Caki2 (cell line): ENCODE measurements around the gene PPIL1. TPM values are rescaled to one million over a fixed set of nuclear protein-coding genes. Genes with fewer than 3 reads are reported as not detected.

Source experiments
- DNase-seq: peaks from one replicate; pipeline ENCODE4 v3.0.0-alpha.2; 2015; ENCODE audit warnings: low read depth
- in situ Hi-C: cut with HindIII; loops from 2 replicates; pipeline ENCODE4 v1.10.0; 2016; ENCODE audit warnings: low sequenced_read_pairs, low pct_unique_long_range_greater_than_20kb, mixed read lengths
- total RNA-seq: library from RNA; depleted of rRNA; stranded (reverse); fragments of >200 nt; shearing (Covaris generic); gene quantifications from 2 replicates; pipeline ENCODE4 v1.2.3, GENCODE V29; 2014; ENCODE audit warnings: low replicate concordance

Gene PPIL1
- total RNA-seq, 1 experiment from 2014 or later, result 47.4 TPM

GRCh38 chr6:36844232-36845170, 30.1 kb downstream of the PPIL1 start:
- in situ Hi-C loops, result no loop called here
- DNase-seq, result no peak

GRCh38 chr6:36843170-36843569, 31.4 kb downstream of the PPIL1 start:
- no peak for DNase-seq
- in situ Hi-C loops, result no loop called here

- in situ Hi-C loops, result no loop called here
- no peak for DNase-seq
These were observed 32.8 kb downstream of the PPIL1 start for GRCh38 chr6:36841756-36842155.

GRCh38 chr6:36840432-36841403, 33.9 kb downstream of the PPIL1 start:
- in situ Hi-C loops, result no loop called here
- no peak for DNase-seq

- in situ Hi-C loops, result no loop called here
- no peak for DNase-seq
These were observed 34.7 kb downstream of the PPIL1 start for GRCh38 chr6:36839749-36840431.

GRCh38 chr6:36838896-36839748, 35.5 kb downstream of the PPIL1 start, which contains the start of gene CPNE5:
CPNE5 (minus strand) TSS chr6:36839444; CDS start chr6:36839377, 67 bp downstream.
- no peak for DNase-seq
- in situ Hi-C loops, result no loop called here

GRCh38 chr6:36837686-36838085, 36.9 kb downstream of the PPIL1 start:
- in situ Hi-C loops, result no loop called here
- no peak for DNase-seq

GRCh38 chr6:36837022-36837339, 37.6 kb downstream of the PPIL1 start:
- no peak for DNase-seq
- in situ Hi-C loops, result no loop called here

GRCh38 chr6:36836111-36837021, 38.2 kb downstream of the PPIL1 start:
- no peak for DNase-seq
- in situ Hi-C loops, result no loop called here

- in situ Hi-C loops, result no loop called here
- no peak for DNase-seq
These were observed 39.8 kb downstream of the PPIL1 start for GRCh38 chr6:36834576-36835341.

- in situ Hi-C loops, result no loop called here
- no peak for DNase-seq
These were observed 41.3 kb downstream of the PPIL1 start for GRCh38 chr6:36833182-36833789.

GRCh38 chr6:36832313-36832712, 42.3 kb downstream of the PPIL1 start:
- DNase-seq, result no peak
- in situ Hi-C loops, result no loop called here

- in situ Hi-C loops, result no loop called here
- no peak for DNase-seq
These were observed 44.0 kb downstream of the PPIL1 start for GRCh38 chr6:36830577-36830976.

GRCh38 chr6:36829919-36830544, 44.6 kb downstream of the PPIL1 start:
- no peak for DNase-seq
- in situ Hi-C loops, result no loop called here
